Stimulated activated naive CD4-positive, alpha-beta T cell treated with Interleukin-2 at 50 U/mL for 16 hours (primary cell): ENCODE data around the gene UBXN1.

ENCODE experiments used
- DNase-seq: peaks from one replicate; lab custom pipeline; 2025; lab: John Stamatoyannopoulos, UW

UBXN1 gene, protein sequence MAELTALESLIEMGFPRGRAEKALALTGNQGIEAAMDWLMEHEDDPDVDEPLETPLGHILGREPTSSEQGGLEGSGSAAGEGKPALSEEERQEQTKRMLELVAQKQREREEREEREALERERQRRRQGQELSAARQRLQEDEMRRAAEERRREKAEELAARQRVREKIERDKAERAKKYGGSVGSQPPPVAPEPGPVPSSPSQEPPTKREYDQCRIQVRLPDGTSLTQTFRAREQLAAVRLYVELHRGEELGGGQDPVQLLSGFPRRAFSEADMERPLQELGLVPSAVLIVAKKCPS

GRCh38 chr11:62678770-62679696 is at the start of gene UBXN1:
Gene UBXN1 (minus strand): TSS chr11:62679073. CDS start chr11:62678923, 150 bp downstream.
- DNase-seq: peak; percentile 88

GRCh38 chr11:62728171-62728988 is 49.5 kb upstream of the UBXN1 start, which contains the start of gene TTC9C:
Gene TTC9C (plus strand): TSS chr11:62728486. CDS start chr11:62728849, 363 bp downstream.
- peak; percentile 82 for DNase-seq

DNA sequence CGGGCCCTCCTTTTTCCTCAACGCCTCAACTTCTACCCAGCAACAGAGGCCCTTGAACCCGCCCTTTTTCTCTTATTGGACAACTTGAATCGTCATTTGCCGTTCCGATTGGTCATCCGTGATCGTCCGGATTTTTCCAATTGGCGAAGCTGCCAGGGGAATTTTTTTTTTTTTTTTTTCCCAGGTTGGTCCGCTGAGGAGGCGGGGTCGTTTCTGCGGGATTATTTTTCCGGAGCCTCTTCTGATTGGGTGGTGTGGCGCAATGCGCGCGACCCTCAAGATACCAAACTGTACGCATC is 48.9 kb upstream of the UBXN1 start:
- peak; percentile 82 for DNase-seq

GRCh38 chr11:62727165-62727871 is 48.4 kb upstream of the UBXN1 start, which contains the start of gene HNRNPUL2:
Gene HNRNPUL2 (minus strand): TSS chr11:62727457. CDS start chr11:62727156, 301 bp downstream.
- DNase-seq: peak; percentile 98

- DNase-seq: no peak
Observed at GRCh38 chr11:62726915-62727164, 48.0 kb upstream of the UBXN1 start.

GRCh38 chr11:62726156-62726914 is 47.5 kb upstream of the UBXN1 start:
- no peak for DNase-seq

- DNase-seq: no peak
Observed at GRCh38 chr11:62725646-62726045, 46.8 kb upstream of the UBXN1 start.

DNA sequence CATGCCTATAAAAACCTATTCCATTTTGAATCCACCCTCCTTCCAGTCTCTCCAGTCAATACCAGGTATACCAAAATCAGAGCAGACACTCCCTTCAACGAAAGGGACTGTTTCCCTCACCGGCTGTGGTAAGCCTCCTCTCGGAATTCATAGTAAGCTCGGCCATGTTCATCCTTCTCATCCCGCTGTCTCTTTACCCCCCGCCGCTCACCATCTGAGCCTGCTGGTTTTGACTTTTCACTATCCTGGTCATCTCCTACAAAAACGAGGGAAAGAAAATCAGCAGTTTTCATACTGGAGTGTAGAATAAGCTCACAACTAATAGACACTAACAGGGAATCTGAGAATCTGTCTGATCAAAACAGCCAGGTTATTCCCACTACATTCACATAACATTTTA is 45.3 kb upstream of the UBXN1 start:
- DNase-seq: no peak

- DNase-seq: no peak
Observed at GRCh38 chr11:62721994-62722393, 43.1 kb upstream of the UBXN1 start.

GRCh38 chr11:62719302-62719978 is 40.6 kb upstream of the UBXN1 start:
- DNase-seq: no peak

GRCh38 chr11:62716816-62717215 is 37.9 kb upstream of the UBXN1 start:
- no peak for DNase-seq

- DNase-seq: no peak
Observed at GRCh38 chr11:62716206-62716605, 37.3 kb upstream of the UBXN1 start.

DNA sequence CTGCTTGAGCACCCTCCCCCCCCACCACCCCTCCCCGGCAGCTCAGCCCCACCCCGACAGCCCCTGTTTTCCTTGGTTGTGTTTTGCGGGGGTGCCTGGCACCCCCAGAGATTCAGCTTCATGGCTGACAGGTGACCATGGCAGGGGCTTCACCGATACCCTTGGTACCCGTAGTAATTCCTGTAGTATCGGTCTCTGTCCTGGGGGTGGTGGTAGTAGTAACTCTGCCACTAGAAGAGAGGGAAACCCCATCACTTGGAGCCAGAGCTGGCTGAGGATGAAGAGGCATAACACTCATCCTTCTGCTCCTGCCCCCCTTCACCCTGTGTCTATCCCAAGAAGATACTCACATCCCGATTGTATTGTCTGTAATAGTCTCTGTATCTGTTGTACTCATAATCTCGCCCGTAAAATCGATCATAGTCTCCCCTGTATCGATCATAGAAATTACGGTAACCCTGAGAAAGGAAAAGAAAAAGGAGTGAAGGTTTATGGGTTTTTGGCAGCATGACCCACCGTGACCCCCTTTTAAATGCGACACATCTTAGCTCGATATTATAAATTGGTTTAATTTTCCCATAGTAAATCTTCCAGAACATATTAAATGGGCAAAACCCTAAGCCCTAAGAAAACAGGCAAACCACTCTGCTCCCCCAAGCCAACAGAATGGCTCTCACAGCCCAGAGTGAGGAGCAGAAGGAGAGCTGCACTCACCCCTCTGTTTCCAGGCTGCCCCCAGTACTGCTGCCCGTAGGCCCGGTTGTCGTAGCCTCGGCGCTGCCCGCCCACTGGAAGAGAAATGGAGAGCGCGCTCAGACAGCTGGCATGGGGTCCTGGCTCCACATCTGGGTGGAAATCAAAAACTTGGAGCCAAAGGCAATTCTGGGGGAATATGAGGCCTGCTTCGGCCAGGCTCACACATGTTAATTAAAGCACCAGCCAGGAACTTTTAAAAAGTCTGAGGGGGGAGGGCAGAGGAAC is 36.6 kb upstream of the UBXN1 start:
- DNase-seq: no peak

DNA sequence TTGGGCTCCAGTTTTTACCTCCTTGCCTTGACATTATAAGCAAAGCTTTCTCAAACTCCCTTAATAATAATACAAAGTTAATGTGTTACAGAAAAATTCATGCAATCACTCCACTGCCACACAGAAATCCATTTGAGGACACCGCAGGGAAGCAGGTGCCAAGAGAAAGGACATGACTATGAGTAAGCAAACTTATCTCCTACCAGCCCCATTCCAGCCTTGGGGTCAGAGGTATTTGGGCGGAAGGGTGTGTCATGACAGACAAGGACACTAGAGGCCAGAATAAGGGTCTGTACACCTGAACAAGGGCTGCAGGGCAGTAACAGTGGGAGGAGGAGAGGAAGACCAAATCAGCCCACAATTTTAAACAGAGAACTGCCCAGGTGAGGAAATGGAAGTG is 34.5 kb upstream of the UBXN1 start:
- DNase-seq: no peak

DNA sequence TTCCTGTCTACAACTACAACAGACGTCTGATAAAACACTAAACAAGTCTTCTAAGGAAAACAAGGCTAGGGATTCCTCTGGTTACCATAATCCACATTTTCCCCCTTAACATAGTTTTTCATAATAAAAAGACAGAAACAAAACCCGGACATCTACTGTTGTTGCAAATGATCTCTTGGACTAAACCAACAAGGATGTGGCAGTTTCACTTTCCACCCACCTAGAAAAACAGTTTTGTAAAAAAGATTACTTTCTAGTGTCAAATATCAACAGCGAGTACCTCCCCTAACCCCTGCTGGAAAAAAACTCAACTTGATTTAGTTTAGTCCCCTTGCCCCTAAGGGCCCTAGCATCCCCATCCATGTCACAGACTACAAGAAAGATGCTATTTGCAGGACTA is 34.0 kb upstream of the UBXN1 start:
- no peak for DNase-seq

GRCh38 chr11:62712276-62712812 is 33.5 kb upstream of the UBXN1 start:
- no peak for DNase-seq

- DNase-seq: no peak
Observed at GRCh38 chr11:62710001-62710345, 31.1 kb upstream of the UBXN1 start.

DNA sequence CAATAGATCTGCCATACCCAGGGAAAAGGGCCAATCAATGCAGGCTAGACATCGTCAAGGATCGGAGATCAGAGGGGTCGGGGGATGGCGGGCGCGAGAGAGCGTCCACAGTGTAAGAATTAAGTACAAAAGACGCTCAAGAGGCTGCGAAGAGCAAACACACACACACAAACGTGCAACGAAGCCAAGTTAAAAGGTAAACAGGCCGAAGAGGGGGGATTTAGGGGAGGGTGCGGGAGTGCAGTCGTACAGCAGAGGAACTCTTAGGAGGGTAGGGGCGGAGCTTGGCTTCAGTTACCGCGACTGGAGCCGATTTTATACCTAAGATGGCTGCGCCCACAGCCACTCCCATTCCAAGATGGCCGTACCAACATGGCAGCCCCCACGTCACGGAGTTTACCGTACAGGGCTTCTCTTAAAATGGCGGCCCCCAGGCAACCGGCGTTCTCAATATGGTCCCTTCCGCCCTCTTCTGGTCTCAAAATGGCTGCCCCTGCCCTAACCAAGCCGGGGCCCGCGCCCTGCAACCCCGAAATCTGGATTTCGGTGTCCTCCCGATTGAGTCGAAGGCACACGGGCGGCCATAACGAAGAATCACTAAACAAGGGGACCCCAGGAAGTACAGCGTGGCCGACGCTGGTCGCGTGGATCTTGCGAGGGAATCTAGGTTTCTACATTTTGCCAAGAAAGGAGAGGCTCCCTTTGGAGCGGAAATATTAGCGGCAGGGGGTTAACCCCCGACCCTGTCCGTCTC is 30.6 kb upstream of the UBXN1 start:
- peak; percentile 97 for DNase-seq
